Ishikawa (cell line): ENCODE results near the gene SBF2.

Experiments used
- EGR1 ChIP-seq: IDR thresholded peaks from 2 replicates; pipeline ENCODE4 v1.6.1; 2012
- EP300 ChIP-seq: IDR thresholded peaks from 2 replicates; pipeline ENCODE4 v1.6.1; 2012; ENCODE audit warnings: borderline replicate concordance
- REST ChIP-seq: IDR thresholded peaks from 2 replicates; pipeline ENCODE4 v1.6.1; 2012; ENCODE audit warnings: low read depth, mild to moderate bottlenecking

GRCh38 chr11:9774109-9774508 is 519.9 kb downstream of the SBF2 start:
- TF ChIP-seq EGR1 (no peak), EP300 (no peak), REST (no peak)
